Measurements from ENCODE around the gene USP38. TPM values are rescaled to one million over a fixed set of nuclear protein-coding genes. Genes with fewer than 3 reads are reported as not detected.

USP38 gene, protein sequence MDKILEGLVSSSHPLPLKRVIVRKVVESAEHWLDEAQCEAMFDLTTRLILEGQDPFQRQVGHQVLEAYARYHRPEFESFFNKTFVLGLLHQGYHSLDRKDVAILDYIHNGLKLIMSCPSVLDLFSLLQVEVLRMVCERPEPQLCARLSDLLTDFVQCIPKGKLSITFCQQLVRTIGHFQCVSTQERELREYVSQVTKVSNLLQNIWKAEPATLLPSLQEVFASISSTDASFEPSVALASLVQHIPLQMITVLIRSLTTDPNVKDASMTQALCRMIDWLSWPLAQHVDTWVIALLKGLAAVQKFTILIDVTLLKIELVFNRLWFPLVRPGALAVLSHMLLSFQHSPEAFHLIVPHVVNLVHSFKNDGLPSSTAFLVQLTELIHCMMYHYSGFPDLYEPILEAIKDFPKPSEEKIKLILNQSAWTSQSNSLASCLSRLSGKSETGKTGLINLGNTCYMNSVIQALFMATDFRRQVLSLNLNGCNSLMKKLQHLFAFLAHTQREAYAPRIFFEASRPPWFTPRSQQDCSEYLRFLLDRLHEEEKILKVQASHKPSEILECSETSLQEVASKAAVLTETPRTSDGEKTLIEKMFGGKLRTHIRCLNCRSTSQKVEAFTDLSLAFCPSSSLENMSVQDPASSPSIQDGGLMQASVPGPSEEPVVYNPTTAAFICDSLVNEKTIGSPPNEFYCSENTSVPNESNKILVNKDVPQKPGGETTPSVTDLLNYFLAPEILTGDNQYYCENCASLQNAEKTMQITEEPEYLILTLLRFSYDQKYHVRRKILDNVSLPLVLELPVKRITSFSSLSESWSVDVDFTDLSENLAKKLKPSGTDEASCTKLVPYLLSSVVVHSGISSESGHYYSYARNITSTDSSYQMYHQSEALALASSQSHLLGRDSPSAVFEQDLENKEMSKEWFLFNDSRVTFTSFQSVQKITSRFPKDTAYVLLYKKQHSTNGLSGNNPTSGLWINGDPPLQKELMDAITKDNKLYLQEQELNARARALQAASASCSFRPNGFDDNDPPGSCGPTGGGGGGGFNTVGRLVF
- 7.2 and 7.6 TPM in 2 replicates for polyA plus RNA-seq

DNA sequence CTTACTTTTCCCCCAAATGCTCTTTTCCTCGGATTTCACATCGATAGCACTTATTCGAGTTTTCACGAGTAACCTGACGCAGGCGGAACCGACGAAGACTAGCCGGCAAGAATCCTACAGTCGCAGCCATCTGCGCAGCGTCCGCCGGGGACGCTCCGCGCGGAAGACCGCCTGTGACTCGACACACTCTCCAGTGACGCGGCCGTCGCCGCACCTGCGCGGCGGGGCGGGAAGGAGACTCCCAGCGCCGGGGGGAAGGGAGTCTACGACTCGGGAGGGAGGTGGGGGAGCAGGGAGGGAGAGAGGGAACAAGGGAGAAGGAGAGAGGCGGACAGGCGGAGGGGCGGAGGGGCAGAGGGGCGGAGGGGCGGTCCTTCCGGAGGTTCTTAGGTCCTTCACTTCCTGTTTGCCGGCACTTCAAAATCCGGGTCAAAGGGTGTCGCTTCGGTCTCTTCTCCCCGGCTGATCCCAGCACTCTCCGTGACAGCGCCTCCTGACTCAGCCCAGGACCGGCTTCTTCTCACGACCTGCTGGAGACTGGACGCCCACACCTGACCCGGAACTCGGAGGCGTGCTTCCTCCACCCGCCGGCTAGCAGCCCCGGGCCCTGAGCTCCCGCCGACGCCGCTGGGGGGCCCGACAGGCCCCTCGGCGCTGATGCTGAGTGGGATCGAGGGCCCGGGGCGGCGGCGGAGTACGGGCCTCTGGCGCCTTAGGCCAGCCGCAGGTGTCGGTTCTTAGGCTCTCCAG lies at the start of gene USP38:
USP38 (plus strand) TSS at position 415 of the 750 bp plus-strand sequence. CDS start 534 bp downstream, outside the sequence.

Other genes starting within 250 kb of the USP38 start
- gene GAB1, start 152.0 kb downstream of the USP38 start, polyA plus RNA-seq = 2.4 and 2.8 TPM in 2 replicates

Data from Purkinje cell (primary cell).